Stomach smooth muscle (tissue), 2 donors: Measurements from ENCODE around the gene SNRPA.

Source experiments
- H3K27ac ChIP-seq: one replicate; pipeline ENCODE4 v1.7.0; 2013; ENCODE audit warnings: mild to moderate bottlenecking, low read length, inconsistent platforms
- H3K27me3 ChIP-seq, 2 donors: one replicate each; pipeline ENCODE4 v1.7.0; 2013; ENCODE audit warnings: low read length in 2 of 2; ENCODE audit not compliant: insufficient read depth in 2 of 2, control insufficient read depth in 1 of 2
- H3K36me3 ChIP-seq, 2 donors: one replicate each; pipeline ENCODE4 v1.7.0; 2013; ENCODE audit warnings: low read length in 2 of 2; ENCODE audit not compliant: control insufficient read depth in 2 of 2, insufficient read depth in 2 of 2
- H3K4me1 ChIP-seq: one replicate; pipeline ENCODE4 v1.7.0; 2013; ENCODE audit warnings: low read length; ENCODE audit not compliant: control insufficient read depth, insufficient read depth
- H3K4me3 ChIP-seq, 2 donors: one replicate each; pipeline ENCODE4 v1.7.0; 2013; ENCODE audit warnings: low read length in 2 of 2
- H3K9ac ChIP-seq, 2 donors: one replicate each; pipeline ENCODE4 v1.7.0; 2013; ENCODE audit warnings: low read length in 2 of 2, mild to moderate bottlenecking in 1 of 2
- H3K9me3 ChIP-seq, 2 donors: one replicate each; pipeline ENCODE4 v1.7.0; 2013; ENCODE audit warnings: low read length in 2 of 2; ENCODE audit not compliant: control insufficient read depth in 2 of 2
- donor health status: healthy.
- donor health status: Pancreatic carcinoma.

Gene SNRPA

GRCh38 chr19:40803857-40804782 lies 53.1 kb downstream of the SNRPA start:
- Histone ChIP-seq H3K4me3 (peak overlapping the region in 1 of 2 donors; percentile 85), H3K27ac (peak overlapping the region; percentile 75), H3K9me3 (no peaks in the 10 kb centered on the region), H3K36me3 (peaks cover 9 to 27% of the 10 kb centered on the region in 2 donors), H3K27me3 (no peaks in the 10 kb centered on the region), H3K9ac (peak overlapping the region; percentile 36 to 46), H3K4me1 (peaks cover 76% of the 10 kb centered on the region)

- peak overlapping the region; percentile 75 for H3K27ac ChIP-seq
- no peaks in the 10 kb centered on the region for H3K27me3 ChIP-seq
- peaks cover 79% of the 10 kb centered on the region for H3K4me1 ChIP-seq
- H3K9ac ChIP-seq = no peak overlapping the region
- H3K9me3 ChIP-seq = no peaks in the 10 kb centered on the region
- H3K36me3 ChIP-seq = peaks cover 9 to 30% of the 10 kb centered on the region in 2 donors
- H3K4me3 ChIP-seq = no peak overlapping the region
These were observed 53.8 kb downstream of the SNRPA start for GRCh38 chr19:40804783-40805242.

GRCh38 chr19:40805258-40805868 lies 54.4 kb downstream of the SNRPA start:
- peak overlapping the region in 1 of 2 donors; percentile 29 for H3K9ac ChIP-seq
- peaks cover 9 to 30% of the 10 kb centered on the region in 2 donors for H3K36me3 ChIP-seq
- no peaks in the 10 kb centered on the region for H3K9me3 ChIP-seq
- peak overlapping the region; percentile 75 for H3K27ac ChIP-seq
- H3K27me3 ChIP-seq = no peaks in the 10 kb centered on the region
- peaks cover 78% of the 10 kb centered on the region for H3K4me1 ChIP-seq
- no peak overlapping the region for H3K4me3 ChIP-seq

GRCh38 chr19:40806423-40807146 lies 55.6 kb downstream of the SNRPA start:
- peaks cover 72% of the 10 kb centered on the region for H3K4me1 ChIP-seq
- H3K27ac ChIP-seq = peak overlapping the region; percentile 75
- peaks cover 9 to 22% of the 10 kb centered on the region in 2 donors for H3K36me3 ChIP-seq
- H3K9me3 ChIP-seq = no peaks in the 10 kb centered on the region
- peak overlapping the region in 1 of 2 donors; percentile 49 for H3K4me3 ChIP-seq
- H3K27me3 ChIP-seq = no peaks in the 10 kb centered on the region
- peak overlapping the region in 1 of 2 donors; percentile 48 for H3K9ac ChIP-seq

GRCh38 chr19:40807147-40808020 lies 56.4 kb downstream of the SNRPA start:
- H3K9me3 ChIP-seq = no peaks in the 10 kb centered on the region
- peak overlapping the region; percentile 5 to 49 for H3K4me3 ChIP-seq
- H3K9ac ChIP-seq = peak overlapping the region in 1 of 2 donors; percentile 48
- no peaks in the 10 kb centered on the region for H3K27me3 ChIP-seq
- H3K27ac ChIP-seq = peak overlapping the region; percentile 75
- peaks cover 9 to 20% of the 10 kb centered on the region in 2 donors for H3K36me3 ChIP-seq
- peaks cover 71% of the 10 kb centered on the region for H3K4me1 ChIP-seq

- Histone ChIP-seq H3K27ac (no peak overlapping the region), H3K36me3 (peaks cover 9 to 20% of the 10 kb centered on the region in 2 donors), H3K4me3 (no peak overlapping the region), H3K4me1 (peaks cover 70% of the 10 kb centered on the region), H3K9me3 (no peaks in the 10 kb centered on the region), H3K9ac (no peak overlapping the region), H3K27me3 (no peaks in the 10 kb centered on the region)
These were observed 57.0 kb downstream of the SNRPA start for GRCh38 chr19:40808021-40808325.

GRCh38 chr19:40808497-40808896 lies 57.5 kb downstream of the SNRPA start:
- Histone ChIP-seq H3K9ac (no peak overlapping the region), H3K4me1 (peaks cover 67% of the 10 kb centered on the region), H3K36me3 (peaks cover 9 to 20% of the 10 kb centered on the region in 2 donors), H3K9me3 (no peaks in the 10 kb centered on the region), H3K4me3 (no peak overlapping the region), H3K27ac (no peak overlapping the region), H3K27me3 (no peaks in the 10 kb centered on the region)

- H3K9ac ChIP-seq = no peak overlapping the region
- peaks cover 9 to 20% of the 10 kb centered on the region in 2 donors for H3K36me3 ChIP-seq
- H3K27ac ChIP-seq = no peak overlapping the region
- H3K4me1 ChIP-seq = peaks cover 57% of the 10 kb centered on the region
- H3K9me3 ChIP-seq = no peaks in the 10 kb centered on the region
- no peaks in the 10 kb centered on the region for H3K27me3 ChIP-seq
- H3K4me3 ChIP-seq = peak overlapping the region in 1 of 2 donors; percentile 70
These were observed 58.5 kb downstream of the SNRPA start for GRCh38 chr19:40809358-40810086.

GRCh38 chr19:40810160-40810559 lies 59.2 kb downstream of the SNRPA start:
- Histone ChIP-seq H3K27me3 (no peaks in the 10 kb centered on the region), H3K9me3 (no peaks in the 10 kb centered on the region), H3K9ac (no peak overlapping the region), H3K27ac (peak overlapping the region; percentile 69), H3K4me3 (peak overlapping the region in 1 of 2 donors; percentile 70), H3K4me1 (peaks cover 51% of the 10 kb centered on the region), H3K36me3 (peaks cover 9 to 20% of the 10 kb centered on the region in 2 donors)
